GM18511 (cell line): ENCODE measurements around the gene CRKL.
A peak's percentile ranks its signal among the peaks of the same experiment; 100 is the strongest.
"Not testable (repeated sequence)": the region's sequence is repeated elsewhere in the genome, so short reads cannot be mapped to it uniquely, and the experiment has no call there.

Experiments
- ATAC-seq: cut with Tn5 transposase; IDR thresholded peaks from one replicate; pipeline ENCODE4 v1.9.1; 2021; ENCODE audit warnings: mild to moderate bottlenecking, moderate library complexity; ENCODE audit not compliant: unreplicated experiment

The CRKL gene

DNA sequence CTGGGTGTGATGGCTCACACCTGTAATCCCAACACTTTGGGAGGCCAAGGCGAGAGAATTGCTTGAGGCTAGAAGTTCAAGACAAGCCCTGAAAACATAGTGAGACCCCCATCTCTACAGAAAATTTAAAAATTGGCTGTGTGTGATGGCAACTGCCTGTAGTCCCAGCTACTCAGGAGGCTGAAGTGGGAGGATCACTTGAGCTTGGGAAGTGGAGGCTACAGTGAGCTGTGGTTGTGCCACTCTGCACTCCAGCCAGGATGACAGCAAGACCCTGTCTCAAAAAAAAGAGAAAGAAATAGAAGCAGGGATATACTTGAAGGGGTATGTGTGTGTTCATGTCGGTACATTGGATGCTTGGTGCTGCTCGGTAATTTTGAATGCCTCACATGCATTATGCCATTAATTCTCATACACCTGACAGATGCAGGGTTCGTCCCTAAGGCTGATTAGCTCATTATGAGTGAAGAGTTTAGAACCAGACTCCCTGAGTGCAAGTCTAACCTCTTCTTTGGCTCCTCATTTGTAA is 14.0 kb downstream of the CRKL start:
- ATAC-seq, result no peak

DNA sequence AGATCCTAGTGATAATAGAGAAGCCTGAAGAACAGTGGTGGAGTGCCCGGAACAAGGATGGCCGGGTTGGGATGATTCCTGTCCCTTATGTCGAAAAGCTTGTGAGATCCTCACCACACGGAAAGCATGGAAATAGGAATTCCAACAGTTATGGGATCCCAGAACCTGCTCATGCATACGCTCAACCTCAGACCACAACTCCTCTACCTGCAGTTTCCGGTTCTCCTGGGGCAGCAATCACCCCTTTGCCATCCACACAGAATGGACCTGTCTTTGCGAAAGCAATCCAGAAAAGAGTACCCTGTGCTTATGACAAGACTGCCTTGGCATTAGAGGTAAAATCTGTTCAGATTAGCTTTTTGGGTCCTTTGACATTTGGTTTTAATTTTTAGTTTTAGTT is 16.7 kb downstream of the CRKL start:
- ATAC-seq, result no peak

GRCh38 chr22:20935049-20935448 is 17.8 kb downstream of the CRKL start:
- ATAC-seq, result not testable (repeated sequence)

DNA sequence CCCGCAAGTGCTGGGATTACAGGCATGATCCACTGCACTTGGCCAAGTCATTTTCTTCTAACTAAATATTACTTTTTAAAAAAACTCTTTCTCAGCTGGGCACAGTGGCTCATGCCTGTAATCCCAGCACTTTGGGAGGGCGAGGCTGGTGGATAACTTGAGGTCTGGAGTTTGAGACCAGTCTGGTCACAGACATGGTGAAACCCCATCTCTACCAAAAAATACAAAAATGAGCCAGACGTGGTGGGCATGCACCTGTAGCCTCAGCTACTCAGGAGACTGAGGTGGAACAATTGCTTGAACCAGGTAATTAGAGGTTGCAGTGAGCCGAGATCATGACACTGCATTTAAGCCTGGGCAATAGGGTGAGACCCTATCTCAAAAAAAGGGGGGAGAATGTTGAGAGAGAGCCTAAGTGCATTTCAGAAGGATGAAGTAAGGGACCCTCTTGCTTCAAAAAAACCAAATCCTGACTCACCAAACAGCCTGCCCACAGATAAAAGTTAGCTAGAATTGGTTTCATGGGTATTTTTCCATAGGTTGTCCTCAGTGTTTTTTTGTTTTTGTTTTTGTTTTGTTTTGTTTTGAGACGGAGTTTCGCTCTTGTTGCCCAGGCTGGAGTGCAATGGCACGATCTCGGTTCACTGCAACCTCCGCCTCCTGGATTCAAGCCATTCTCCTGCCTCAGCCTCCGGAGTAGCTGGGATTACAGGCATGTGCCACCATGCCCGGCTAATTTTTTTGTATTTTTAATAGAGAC is 18.8 kb downstream of the CRKL start:
- not testable (repeated sequence) for ATAC-seq

DNA sequence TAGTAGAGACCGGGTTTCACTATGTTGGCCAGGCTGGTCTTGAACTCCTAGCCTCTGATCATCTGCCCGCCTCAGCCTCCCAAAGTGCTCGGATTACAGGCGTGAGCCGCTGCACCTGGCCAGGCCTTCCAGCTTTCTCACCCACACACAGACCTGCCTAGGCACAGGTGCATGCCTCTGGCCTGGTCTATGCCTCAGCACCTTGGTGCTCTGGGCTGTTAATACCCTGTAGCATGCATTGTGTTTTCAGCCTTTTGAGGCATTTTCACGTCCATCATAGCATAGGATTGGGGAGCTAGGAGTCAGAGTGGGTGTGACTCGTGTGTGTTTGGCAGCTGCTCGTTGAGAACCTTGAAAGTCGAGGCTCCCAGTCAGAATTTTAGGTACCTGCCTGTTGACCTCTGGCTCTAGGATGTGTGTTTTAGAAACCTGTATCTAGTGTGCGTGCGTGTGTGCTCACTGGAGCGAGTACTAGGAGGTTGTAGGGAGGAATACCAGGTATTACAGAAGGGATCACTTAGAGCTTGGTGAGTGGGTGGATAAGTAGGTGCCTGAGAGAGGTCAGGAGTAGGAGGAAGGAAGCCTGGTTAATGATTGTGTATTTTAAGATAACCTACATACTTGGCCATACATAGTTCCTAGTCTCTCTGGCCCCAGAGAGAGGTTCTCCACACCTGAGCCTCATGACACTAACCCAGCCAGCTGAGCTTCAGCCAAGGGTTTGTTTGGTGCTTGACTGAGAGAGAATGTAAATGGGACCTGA is 20.0 kb downstream of the CRKL start:
- peak; percentile 52 for ATAC-seq

DNA sequence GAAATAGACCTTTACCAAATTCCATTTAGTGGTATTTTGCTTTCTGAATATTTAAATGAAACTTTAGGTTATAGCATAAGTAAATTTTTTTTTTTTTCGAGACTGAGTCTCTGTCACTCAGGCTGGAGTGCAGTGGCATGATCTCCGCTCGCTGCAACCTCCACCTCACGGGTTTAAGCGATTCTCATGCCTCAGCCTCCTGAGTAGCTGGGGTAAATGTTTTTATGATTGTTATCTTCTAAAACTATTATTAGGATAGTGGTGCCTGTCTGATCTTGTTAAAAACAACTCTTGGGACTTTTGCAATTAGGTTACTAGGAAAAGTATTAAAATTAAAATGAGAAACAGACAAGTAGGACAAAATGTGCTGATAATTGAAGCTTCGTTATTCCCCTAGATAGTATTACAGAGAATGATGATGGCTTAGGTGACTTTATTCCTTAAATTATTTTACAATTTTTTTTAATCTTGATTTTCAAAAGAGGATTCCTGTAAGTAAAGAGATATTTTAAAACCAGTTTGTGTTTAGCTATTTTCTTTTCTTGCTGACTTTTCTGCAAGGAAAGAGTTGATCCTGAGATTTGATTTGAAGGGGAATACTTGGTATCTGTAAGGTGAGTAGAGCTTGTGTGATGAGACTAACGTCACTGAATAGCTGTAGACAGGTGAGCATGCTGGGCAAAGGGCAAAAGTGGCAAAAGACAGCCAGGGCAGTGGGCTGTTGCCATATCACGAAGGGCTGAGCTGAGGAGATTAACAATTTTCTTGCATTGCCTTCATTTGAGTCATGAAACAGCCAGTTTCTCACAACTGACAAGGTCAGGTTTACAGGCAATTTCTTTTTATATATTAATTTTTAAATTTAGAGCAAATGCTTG is 20.8 kb downstream of the CRKL start:
- no peak for ATAC-seq

- ATAC-seq, result not testable (repeated sequence)
Measured at GRCh38 chr22:20939457-20940185, 22.4 kb downstream of the CRKL start.

DNA sequence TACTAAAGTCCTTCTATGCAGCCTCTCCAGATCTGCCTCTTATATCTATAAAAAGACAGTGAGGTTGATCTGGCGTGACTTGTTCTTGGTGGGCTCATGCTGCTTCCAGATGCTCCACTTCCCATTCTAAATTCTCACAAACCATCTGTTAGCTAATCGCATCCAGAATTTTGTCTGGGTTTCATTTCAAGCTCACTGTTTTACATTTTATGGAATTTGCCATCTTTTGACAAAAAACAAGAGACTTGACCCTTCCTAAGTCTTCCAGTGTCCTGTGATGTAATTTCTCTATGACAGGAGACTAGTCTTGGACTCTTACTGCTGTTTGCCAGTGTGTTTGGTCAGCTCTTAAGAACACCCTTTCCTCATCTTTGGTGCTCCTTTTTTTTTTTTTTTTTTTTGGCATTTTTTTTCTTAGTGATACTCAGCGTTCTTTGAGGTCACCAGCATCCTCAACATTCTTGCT is 23.0 kb downstream of the CRKL start:
- ATAC-seq, result no peak

DNA sequence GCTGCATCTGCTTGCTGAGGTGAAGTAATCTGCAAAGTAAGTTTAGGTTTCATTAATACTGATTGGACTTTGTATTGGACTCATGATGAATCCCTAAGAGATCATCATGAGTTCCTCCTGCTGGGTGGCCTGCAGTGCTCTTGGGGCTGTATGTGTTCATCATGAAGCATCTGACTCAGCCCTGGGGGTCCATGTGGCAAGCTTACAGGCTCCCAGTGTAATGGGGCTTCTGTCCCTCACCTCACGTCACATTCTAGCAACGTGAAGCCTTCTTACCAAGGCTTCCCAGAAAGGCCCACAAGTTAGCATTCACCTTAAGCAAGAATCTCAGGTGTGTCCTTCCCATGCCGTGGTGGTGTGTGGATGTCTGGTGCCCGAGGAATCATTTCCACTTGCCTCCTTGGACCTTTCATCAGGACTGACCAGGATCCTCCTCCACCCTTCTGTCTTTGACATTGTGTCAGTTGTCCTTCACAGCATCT is 23.7 kb downstream of the CRKL start:
- ATAC-seq, result no peak

GRCh38 chr22:20942203-20942902 is 25.1 kb downstream of the CRKL start:
- not testable (repeated sequence) for ATAC-seq

- no peak for ATAC-seq
Measured at GRCh38 chr22:20943104-20943933, 26.1 kb downstream of the CRKL start.

GRCh38 chr22:20944042-20944441 is 26.8 kb downstream of the CRKL start:
- ATAC-seq, result no peak

DNA sequence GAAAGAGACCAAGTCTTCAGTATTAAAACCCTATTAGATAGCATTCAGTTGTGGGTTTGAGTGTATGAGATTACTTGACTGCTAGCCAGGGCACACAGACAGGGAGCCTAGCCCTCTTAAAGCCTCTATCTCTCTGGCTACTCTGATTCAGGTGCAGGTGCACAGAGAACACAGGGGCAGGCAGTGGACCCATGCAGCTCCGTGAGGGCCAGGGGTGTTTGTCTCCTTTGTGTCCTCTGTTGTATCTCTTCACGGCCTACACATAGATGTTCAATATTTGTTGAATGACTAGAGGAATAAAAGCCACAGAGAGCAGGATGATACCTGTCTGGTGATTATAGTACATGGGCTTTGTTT is 28.3 kb downstream of the CRKL start:
- ATAC-seq, result no peak

- ATAC-seq, result no peak
Measured at GRCh38 chr22:20946080-20946986, 29.1 kb downstream of the CRKL start.

- ATAC-seq, result no peak
Measured at GRCh38 chr22:20946991-20947390, 29.8 kb downstream of the CRKL start.

- ATAC-seq, result no peak
Measured at GRCh38 chr22:20948450-20948849, 31.2 kb downstream of the CRKL start.

DNA sequence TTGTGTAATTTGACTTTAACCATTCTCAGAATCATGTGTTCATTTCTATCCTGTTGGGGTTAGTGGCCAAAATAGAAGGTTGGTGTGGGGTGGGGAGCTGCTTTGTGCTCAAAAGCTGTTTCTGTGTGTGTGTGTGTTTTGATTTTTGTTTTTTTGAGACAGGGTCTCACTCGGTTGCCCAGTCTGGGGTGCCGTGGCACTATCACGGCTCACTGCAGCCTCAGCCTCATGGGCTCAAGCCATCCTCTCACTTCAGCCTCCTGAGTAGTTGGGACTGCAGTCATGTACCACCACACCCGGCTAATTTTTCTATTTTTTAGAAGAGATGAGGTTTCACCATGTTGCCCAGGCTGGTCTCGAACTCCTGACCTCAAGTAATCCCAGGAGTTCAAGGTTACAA is 31.8 kb downstream of the CRKL start:
- no peak for ATAC-seq

DNA sequence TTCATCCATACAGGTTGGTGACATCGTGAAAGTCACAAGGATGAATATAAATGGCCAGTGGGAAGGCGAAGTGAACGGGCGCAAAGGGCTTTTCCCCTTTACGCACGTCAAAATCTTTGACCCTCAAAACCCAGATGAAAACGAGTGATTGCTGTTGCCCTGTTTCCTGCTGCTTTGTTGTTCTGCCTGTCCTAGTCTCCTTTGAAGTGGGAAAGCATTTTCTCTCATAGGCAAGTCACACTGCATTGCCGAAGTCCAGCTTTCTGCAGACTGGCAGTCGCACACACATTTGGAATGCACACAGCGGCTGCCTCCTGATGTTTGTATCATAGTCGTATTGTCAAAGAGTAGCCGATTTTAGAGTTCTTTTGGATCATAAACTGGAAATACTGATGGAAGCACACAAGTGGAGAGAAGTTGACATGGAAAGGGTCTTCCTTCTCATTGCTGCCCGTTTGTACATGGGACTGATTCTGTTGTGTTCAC is 32.5 kb downstream of the CRKL start:
- ATAC-seq, result no peak
